GM10266 (cell line): Measurements from ENCODE around the gene UGCG.

Experiments
- DNase-seq: peaks from one replicate; pipeline ENCODE4 v3.0.0; 2012; ENCODE audit errors: extremely low spot score
- CTCF ChIP-seq: IDR thresholded peaks from 2 replicates; pipeline ENCODE4 v1.5.1; 2012; ENCODE audit warnings: mild to moderate bottlenecking, low read depth; ENCODE audit not compliant: control insufficient read depth, insufficient read depth; ENCODE audit errors: missing control alignments

UGCG gene

GRCh38 chr9:111891910-111892499 is 4.6 kb upstream of the UGCG start:
- TF ChIP-seq CTCF, result no peak
- DNase-seq, result no peak

DNA sequence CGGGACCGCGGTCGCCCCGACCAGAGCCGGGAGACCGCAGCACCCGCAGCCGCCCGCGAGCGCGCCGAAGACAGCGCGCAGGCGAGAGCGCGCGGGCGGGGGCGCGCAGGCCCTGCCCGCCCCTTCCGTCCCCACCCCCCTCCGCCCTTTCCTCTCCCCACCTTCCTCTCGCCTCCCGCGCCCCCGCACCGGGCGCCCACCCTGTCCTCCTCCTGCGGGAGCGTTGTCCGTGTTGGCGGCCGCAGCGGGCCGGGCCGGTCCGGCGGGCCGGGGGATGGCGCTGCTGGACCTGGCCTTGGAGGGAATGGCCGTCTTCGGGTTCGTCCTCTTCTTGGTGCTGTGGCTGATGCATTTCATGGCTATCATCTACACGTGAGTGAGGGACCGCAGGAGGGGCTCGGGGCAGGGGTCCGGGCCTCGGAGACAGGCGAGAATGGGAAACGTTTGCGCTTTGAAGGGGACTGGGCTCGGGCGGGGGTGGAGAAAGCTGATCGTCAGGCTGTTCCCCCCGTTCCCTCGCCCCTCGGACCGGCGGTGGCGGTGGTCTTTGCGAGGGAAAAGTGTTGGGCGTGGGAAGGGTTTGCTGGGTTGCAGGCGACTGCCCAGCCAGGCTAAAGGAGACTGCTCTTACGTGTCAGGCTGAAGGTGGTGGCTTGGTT is 457 bp downstream of the UGCG start:
- DNase-seq, result peak; percentile 77
- peak; percentile 47 for TF ChIP-seq CTCF

DNA sequence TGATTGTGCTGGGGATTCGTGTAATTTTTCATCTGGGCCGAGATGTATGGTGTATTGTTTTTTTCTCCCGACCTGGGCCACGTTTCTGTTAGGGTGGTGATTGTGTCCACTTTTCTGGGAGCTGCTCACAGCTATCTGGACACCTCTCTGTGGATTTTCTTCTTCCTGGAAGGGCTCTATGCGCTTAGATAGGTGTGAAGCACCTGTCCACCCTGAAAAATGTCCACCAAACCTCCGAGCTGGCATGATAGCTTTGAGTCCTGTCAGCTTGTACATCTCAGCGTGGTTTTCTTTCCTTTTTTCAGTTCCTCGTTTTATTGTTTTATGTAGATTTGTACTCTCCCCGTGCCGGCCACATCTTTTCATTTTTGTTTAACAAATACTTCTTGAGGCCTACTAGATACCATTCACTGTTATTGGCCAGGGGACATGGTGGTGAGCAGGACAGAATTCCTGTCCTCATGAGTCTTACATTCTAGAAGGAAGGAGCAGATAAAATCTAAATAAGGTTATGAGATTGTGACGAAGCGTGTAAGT is 1.1 kb downstream of the UGCG start:
- peak; percentile 67 for DNase-seq
- no peak for TF ChIP-seq CTCF

- TF ChIP-seq CTCF, result no peak
- DNase-seq, result no peak
Measured at GRCh38 chr9:111898331-111899096, 1.9 kb downstream of the UGCG start.

DNA sequence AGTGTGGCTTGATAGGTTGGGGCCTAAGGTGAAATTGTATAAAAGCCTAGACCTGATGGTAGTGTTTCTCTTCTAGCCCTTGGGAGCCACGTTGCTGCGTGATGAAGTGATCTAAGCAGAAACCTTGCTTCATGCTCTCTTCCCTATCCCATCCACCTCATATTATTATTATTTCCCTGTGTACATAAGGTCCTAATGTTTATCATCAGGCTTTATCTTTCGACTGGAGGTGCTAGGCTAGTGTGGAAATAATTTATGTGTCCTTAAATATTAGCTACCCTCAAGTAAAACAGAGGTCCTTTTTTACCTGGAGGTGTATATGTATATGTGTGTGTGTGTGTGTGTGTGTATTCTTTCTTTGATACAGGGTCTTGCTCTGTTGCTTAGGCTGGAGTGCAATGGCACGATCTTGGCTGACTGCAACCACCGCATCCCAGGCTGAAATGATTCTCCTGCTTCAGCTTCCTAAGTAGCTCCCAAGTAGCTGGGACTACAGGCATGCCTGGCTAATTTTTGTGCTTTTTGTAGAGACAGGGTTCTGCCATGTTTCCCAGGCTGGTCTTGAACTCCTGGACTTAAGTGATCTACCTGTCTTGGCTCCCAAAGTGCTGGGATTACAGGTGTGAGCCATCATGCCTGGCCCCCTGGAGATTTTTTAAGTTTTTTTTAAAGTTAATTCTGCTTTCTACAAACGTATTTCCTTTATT is 3.7 kb downstream of the UGCG start:
- no peak for DNase-seq
- TF ChIP-seq CTCF, result no peak

DNA sequence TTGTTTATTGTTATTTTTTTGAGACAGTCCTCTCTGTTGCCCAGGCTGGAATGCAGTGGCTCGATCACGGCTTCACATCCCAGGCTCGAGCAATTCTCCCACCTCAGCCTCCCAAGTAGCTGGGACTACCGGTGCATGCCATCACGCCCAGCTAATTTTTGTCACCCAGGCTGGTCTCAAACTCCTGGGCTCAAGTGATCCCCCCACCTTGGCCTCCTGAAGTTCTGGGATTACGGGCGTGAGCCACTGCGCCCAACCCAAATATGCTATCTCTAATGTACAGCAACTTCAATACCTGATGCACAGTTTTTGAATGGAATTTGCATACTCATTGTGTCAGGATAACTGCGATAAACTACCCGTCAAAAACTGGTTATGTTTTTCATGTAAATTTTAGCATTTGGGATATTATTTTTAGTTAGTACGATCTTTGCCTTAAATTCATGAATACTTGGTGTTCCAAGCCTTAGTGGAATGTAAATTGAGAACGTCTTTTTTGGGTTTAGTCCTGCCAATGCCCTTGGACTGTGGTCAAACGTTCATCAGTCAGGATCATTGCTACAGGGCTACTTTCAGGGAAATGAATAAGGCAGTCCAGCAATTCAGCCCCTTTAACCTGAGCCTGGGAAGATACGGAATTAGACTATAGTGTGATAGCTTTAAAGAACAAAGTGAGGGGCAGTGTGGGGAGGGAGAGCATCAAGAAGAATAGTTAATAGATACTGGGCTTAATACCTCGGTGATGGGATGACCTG is 4.4 kb downstream of the UGCG start:
- TF ChIP-seq CTCF, result no peak

More for the DNA sequence above, 4.4 kb downstream of the UGCG start:
- DNase-seq, result no peak
